SU-DHL-6 (cell line): ENCODE data around the gene BASP1.

Experiments used
- CTCF ChIP-seq: fragments of 200-600 bp; sonication (generic); IDR thresholded peaks from one replicate; pipeline ENCODE4 v1.5.1; 2017; ENCODE audit warnings: antibody characterized with exemption, mild to moderate bottlenecking, low read length, moderate library complexity; ENCODE audit not compliant: insufficient read depth, poor library complexity, severe bottlenecking
- EZH2phosphoT487 ChIP-seq: fragments of 200-600 bp; sonication (generic), shearing (Covaris generic); conservative IDR thresholded peaks from 2 replicates; pipeline ENCODE4 v1.6.1; 2018; ENCODE audit warnings: mild to moderate bottlenecking, antibody characterized with exemption, low read length, moderate library complexity, mixed read lengths

GRCh38 chr5:17212996-17213395, 4.4 kb upstream of the BASP1 start:
- TF ChIP-seq CTCF = no peak
- no peak for TF ChIP-seq EZH2phosphoT487
